SU-DHL-6 (cell line): ENCODE measurements around the gene GMIP.
"Not testable (repeated sequence)": the region's sequence is repeated elsewhere in the genome, so short reads cannot be mapped to it uniquely, and the experiment has no call there.

Experiments used
- H2AFZ ChIP-seq: fragments of 200-600 bp; sonication (generic); 2 replicates; pipeline ENCODE4 v1.6.1; 2014; ENCODE audit warnings: low read depth, mild to moderate bottlenecking, moderate library complexity, mixed read lengths, antibody characterized with exemption, low read length; ENCODE audit not compliant: severe bottlenecking
- H3F3A ChIP-seq: fragments of 200-600 bp; shearing (Covaris generic); 2 replicates; pipeline ENCODE4 v1.6.0; 2016; ENCODE audit warnings: antibody characterized with exemption, mild to moderate bottlenecking; ENCODE audit not compliant: insufficient read depth
- H3K27ac ChIP-seq: fragments of 200-600 bp; sonication (generic); 2 replicates; pipeline ENCODE4 v1.5.1; 2016; ENCODE audit warnings: low read depth, mild to moderate bottlenecking, low read length, moderate library complexity, mixed read lengths
- H3K27me3 ChIP-seq: fragments of 200-600 bp; sonication (generic), shearing (Covaris generic); 2 replicates; pipeline ENCODE4 v1.6.0; 2014; ENCODE audit warnings: mild to moderate bottlenecking, low read length
- H3K36me3 ChIP-seq: fragments of 200-600 bp; sonication (generic); 2 replicates; pipeline ENCODE4 v1.6.1; 2014; ENCODE audit warnings: mild to moderate bottlenecking, low read length, mixed read lengths
- H3K4me2 ChIP-seq: fragments of 300-600, 200-600 bp; shearing (Covaris generic), sonication (generic); 2 replicates; pipeline ENCODE4 v1.6.0; 2014; ENCODE audit warnings: low read length, low read depth, mild to moderate bottlenecking; ENCODE audit not compliant: poor library complexity, severe bottlenecking
- H3K4me3 ChIP-seq: fragments of 200-600 bp; sonication (generic); 2 replicates; pipeline ENCODE4 v1.5.1; 2014; ENCODE audit warnings: antibody characterized with exemption, low read length, mild to moderate bottlenecking, mixed read lengths; ENCODE audit not compliant: insufficient read depth, poor library complexity, severe bottlenecking
- H3K79me2 ChIP-seq: fragments of 200-600 bp; sonication (generic); 2 replicates; pipeline ENCODE4 v1.6.1; 2014; ENCODE audit warnings: mild to moderate bottlenecking, low read length, moderate library complexity; ENCODE audit not compliant: insufficient read depth
- H3K9ac ChIP-seq: fragments of 200-600 bp; sonication (generic); 2 replicates; pipeline ENCODE4 v1.7.0; 2014; ENCODE audit warnings: mild to moderate bottlenecking, low read length
- H3K9me2 ChIP-seq: fragments of 200-600 bp; sonication (generic); replicated peaks from 2 replicates; pipeline ENCODE4 v1.6.1; 2014; ENCODE audit warnings: low read length; ENCODE audit not compliant: insufficient read depth
- H3K9me3 ChIP-seq: fragments of 200-600 bp; sonication (generic); 2 replicates; pipeline ENCODE4 v1.6.1; 2014; ENCODE audit warnings: low read length, mixed read lengths; ENCODE audit not compliant: insufficient read depth
- H4K20me1 ChIP-seq: fragments of 200-600 bp; sonication (generic); 2 replicates; pipeline ENCODE4 v1.6.1; 2014; ENCODE audit warnings: low read depth, mild to moderate bottlenecking, antibody characterized with exemption, low read length, moderate library complexity, mixed read lengths
- CTCF ChIP-seq: fragments of 200-600 bp; sonication (generic); IDR thresholded peaks from one replicate; pipeline ENCODE4 v1.5.1; 2017; ENCODE audit warnings: antibody characterized with exemption, mild to moderate bottlenecking, low read length, moderate library complexity; ENCODE audit not compliant: insufficient read depth, poor library complexity, severe bottlenecking
- EZH2phosphoT487 ChIP-seq: fragments of 200-600 bp; sonication (generic), shearing (Covaris generic); conservative IDR thresholded peaks from 2 replicates; pipeline ENCODE4 v1.6.1; 2018; ENCODE audit warnings: mild to moderate bottlenecking, antibody characterized with exemption, low read length, moderate library complexity, mixed read lengths

Gene GMIP

GRCh38 chr19:19615086-19615485 lies 28.4 kb downstream of the GMIP start:
- Histone ChIP-seq H3K27me3 (no peaks in the 10 kb centered on the region), H2AFZ (no peak overlapping the region), H3K9me3 (no peaks in the 10 kb centered on the region), H3K4me3 (no peak overlapping the region), H4K20me1 (no peaks in the 10 kb centered on the region), H3K9ac (no peak overlapping the region), H3K4me2 (no peak overlapping the region), H3K36me3 (no peaks in the 10 kb centered on the region), H3K9me2 (no peaks in the 10 kb centered on the region), H3K27ac (no peak overlapping the region), H3K79me2 (no peaks in the 10 kb centered on the region), H3F3A (no peaks in the 10 kb centered on the region)
- TF ChIP-seq EZH2phosphoT487 (no peak), CTCF (no peak)

GRCh38 chr19:19613506-19613905 lies 30.0 kb downstream of the GMIP start:
- no peaks in the 10 kb centered on the region for H3K9me2 ChIP-seq
- no peaks in the 10 kb centered on the region for H3K36me3 ChIP-seq
- no peaks in the 10 kb centered on the region for H3F3A ChIP-seq
- no peak for TF ChIP-seq CTCF
- no peak for TF ChIP-seq EZH2phosphoT487
- no peak overlapping the region for H3K9ac ChIP-seq
- H3K4me3 ChIP-seq, result no peak overlapping the region
- H3K79me2 ChIP-seq, result no peaks in the 10 kb centered on the region
- no peaks in the 10 kb centered on the region for H3K27me3 ChIP-seq
- no peak overlapping the region for H3K4me2 ChIP-seq
- no peaks in the 10 kb centered on the region for H4K20me1 ChIP-seq
- H2AFZ ChIP-seq, result no peak overlapping the region
- H3K27ac ChIP-seq, result no peak overlapping the region
- no peaks in the 10 kb centered on the region for H3K9me3 ChIP-seq

GRCh38 chr19:19610376-19611202 lies 32.9 kb downstream of the GMIP start:
- no peak for TF ChIP-seq CTCF
- TF ChIP-seq EZH2phosphoT487, result no peak
- no peaks in the 10 kb centered on the region for H3K27me3 ChIP-seq

GRCh38 chr19:19606686-19607085 lies 36.8 kb downstream of the GMIP start:
- not testable (repeated sequence) for H3K79me2 ChIP-seq, H4K20me1 ChIP-seq, H3F3A ChIP-seq, H3K4me2 ChIP-seq, H3K9ac ChIP-seq, H3K9me3 ChIP-seq, H3K9me2 ChIP-seq, H3K27ac ChIP-seq, H3K27me3 ChIP-seq, H3K4me3 ChIP-seq, H2AFZ ChIP-seq, H3K36me3 ChIP-seq

More at GRCh38 chr19:19610376-19611202, 32.9 kb downstream of the GMIP start:
- no peaks in the 10 kb centered on the region for H3K79me2 ChIP-seq
- H3K9me3 ChIP-seq, result no peaks in the 10 kb centered on the region
- H3K9me2 ChIP-seq, result no peaks in the 10 kb centered on the region
- H3K36me3 ChIP-seq, result no peaks in the 10 kb centered on the region
- no peak overlapping the region for H3K4me2 ChIP-seq
- H3K4me3 ChIP-seq, result no peak overlapping the region
- H3F3A ChIP-seq, result no peaks in the 10 kb centered on the region
- H3K27ac ChIP-seq, result no peak overlapping the region
- no peak overlapping the region for H3K9ac ChIP-seq
- no peak overlapping the region for H2AFZ ChIP-seq
- H4K20me1 ChIP-seq, result no peaks in the 10 kb centered on the region
